HG03432 (cell line): ENCODE results near the gene C1GALT1.
"Not testable (repeated sequence)": the region's sequence is repeated elsewhere in the genome, so short reads cannot be mapped to it uniquely, and the experiment has no call there.

Experiments used
- ATAC-seq: cut with Tn5 transposase; IDR thresholded peaks from one replicate; pipeline ENCODE4 v1.9.1; 2021; ENCODE audit warnings: mild to moderate bottlenecking, moderate library complexity; ENCODE audit not compliant: unreplicated experiment

Gene C1GALT1

GRCh38 chr7:7166318-7166717 is 16.0 kb upstream of the C1GALT1 start:
- no peak for ATAC-seq

GRCh38 chr7:7169296-7169695 is 13.0 kb upstream of the C1GALT1 start:
- no peak for ATAC-seq

GRCh38 chr7:7173956-7174632 is 8.2 kb upstream of the C1GALT1 start:
- ATAC-seq, result no peak

- no peak for ATAC-seq
Observed at GRCh38 chr7:7175075-7175695, 7.2 kb upstream of the C1GALT1 start.

GRCh38 chr7:7176406-7177043 is 5.8 kb upstream of the C1GALT1 start:
- ATAC-seq, result no peak

- ATAC-seq, result no peak
Observed at GRCh38 chr7:7177044-7177517, 5.3 kb upstream of the C1GALT1 start.

GRCh38 chr7:7178081-7178480 is 4.3 kb upstream of the C1GALT1 start:
- no peak for ATAC-seq

- no peak for ATAC-seq
Observed at GRCh38 chr7:7178906-7179305, 3.4 kb upstream of the C1GALT1 start.

- no peak for ATAC-seq
Observed at GRCh38 chr7:7180725-7181449, 1.5 kb upstream of the C1GALT1 start.

- ATAC-seq, result peak; percentile 41
Observed at GRCh38 chr7:7181519-7182155, 707 bp upstream of the C1GALT1 start.

- peak; percentile 35 for ATAC-seq
Observed at GRCh38 chr7:7183061-7183837, 905 bp downstream of the C1GALT1 start.

- ATAC-seq, result no peak
Observed at GRCh38 chr7:7183838-7184463, 1.6 kb downstream of the C1GALT1 start.

GRCh38 chr7:7185371-7185989 is 3.1 kb downstream of the C1GALT1 start:
- no peak for ATAC-seq

- ATAC-seq, result no peak
Observed at GRCh38 chr7:7188091-7188490, 5.7 kb downstream of the C1GALT1 start.

GRCh38 chr7:7188742-7189141 is 6.4 kb downstream of the C1GALT1 start:
- no peak for ATAC-seq

GRCh38 chr7:7190142-7190541 is 7.8 kb downstream of the C1GALT1 start:
- no peak for ATAC-seq

GRCh38 chr7:7191137-7191536 is 8.8 kb downstream of the C1GALT1 start:
- ATAC-seq, result no peak

- not testable (repeated sequence) for ATAC-seq
Observed at GRCh38 chr7:7192798-7193788, 10.7 kb downstream of the C1GALT1 start.
